Stimulated activated memory B cell treated with anti-CD40 and anti-IgM and Interleukin-4, amounts not matched to agents 10 μg/mL and 1 μg/mL and 100 μg/mL, for 72 hours (primary cell): ENCODE results near the gene GRIP2.
A peak's percentile ranks its signal among the peaks of the same experiment; 100 is the strongest.

ENCODE experiments used
- ATAC-seq: fragments of 150-1000 bp; cut with Tn5 transposase; 2 replicates; pipeline ENCODE4 v1.10.0; 2021
- H3K27ac Mint-ChIP-seq: one replicate; pipeline ENCODE4 v1.8.0; 2022; ENCODE audit warnings: mild to moderate bottlenecking, mixed read lengths
- H3K27me3 Mint-ChIP-seq: one replicate; pipeline ENCODE4 v1.8.0; 2022; ENCODE audit warnings: mixed read lengths
- H3K36me3 Mint-ChIP-seq: one replicate; pipeline ENCODE4 v1.8.0; 2022; ENCODE audit warnings: mixed read lengths
- H3K4me1 Mint-ChIP-seq: one replicate; pipeline ENCODE4 v1.8.0; 2022; ENCODE audit warnings: mixed read lengths
- H3K4me3 Mint-ChIP-seq: one replicate; pipeline ENCODE4 v1.8.0; 2022; ENCODE audit warnings: mild to moderate bottlenecking, moderate library complexity, mixed read lengths
- H3K9me3 Mint-ChIP-seq: one replicate; pipeline ENCODE4 v1.8.0; 2022; ENCODE audit warnings: mixed read lengths

GRIP2 gene

DNA sequence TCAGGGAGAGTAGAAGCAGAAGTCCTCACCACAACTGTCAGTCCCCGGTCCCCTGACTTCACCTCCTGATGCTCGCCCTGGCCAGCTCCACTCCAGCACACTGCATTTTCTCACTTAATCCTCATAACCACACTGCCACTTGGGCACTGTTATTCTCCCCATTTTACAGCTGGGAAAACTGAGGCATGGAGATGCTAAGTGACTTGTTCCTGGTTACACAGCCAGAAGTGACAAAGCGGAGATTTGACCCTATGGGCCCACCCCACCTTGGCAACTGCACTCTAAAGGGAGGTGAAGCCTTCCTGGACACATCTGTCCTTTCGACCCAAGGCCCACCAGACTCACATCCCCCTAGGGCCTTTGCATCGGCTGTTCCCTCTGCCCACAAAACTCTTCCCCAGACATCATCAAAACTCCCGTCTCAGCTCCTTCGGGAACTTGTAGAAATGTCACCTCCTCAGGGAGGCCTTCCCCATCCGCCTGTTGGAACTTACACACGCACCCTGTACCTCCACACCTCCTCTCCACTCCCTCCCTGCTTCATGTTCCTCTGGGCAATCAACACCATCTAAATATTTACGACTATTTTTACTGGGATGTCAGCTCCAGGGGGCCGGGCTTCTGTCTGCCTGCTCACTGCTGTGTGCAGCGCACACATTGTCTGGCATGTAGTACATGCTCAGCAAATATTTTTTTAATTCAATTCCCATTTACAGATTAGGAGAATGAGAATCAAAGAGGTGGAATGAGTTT lies 3.1 kb downstream of the GRIP2 start:
- H3K4me3 Mint-ChIP-seq: no peak overlapping the region
- H3K9me3 Mint-ChIP-seq: no peaks in the 10 kb centered on the region
- ATAC-seq: no peak
- no peaks in the 10 kb centered on the region for H3K36me3 Mint-ChIP-seq
- peaks cover 13% of the 10 kb centered on the region for H3K27me3 Mint-ChIP-seq
- no peaks in the 10 kb centered on the region for H3K4me1 Mint-ChIP-seq
- H3K27ac Mint-ChIP-seq: no peak overlapping the region

- H3K36me3 Mint-ChIP-seq: no peaks in the 10 kb centered on the region
- H3K27me3 Mint-ChIP-seq: peaks cover 21% of the 10 kb centered on the region
- no peak overlapping the region for H3K27ac Mint-ChIP-seq
- ATAC-seq: no peak
- no peaks in the 10 kb centered on the region for H3K9me3 Mint-ChIP-seq
- no peak overlapping the region for H3K4me3 Mint-ChIP-seq
- no peaks in the 10 kb centered on the region for H3K4me1 Mint-ChIP-seq
Measured at GRCh38 chr3:14536055-14536815, 3.9 kb downstream of the GRIP2 start.

GRCh38 chr3:14535616-14536015 lies 4.5 kb downstream of the GRIP2 start:
- Mint-ChIP-seq H3K27ac (no peak overlapping the region), H3K9me3 (no peaks in the 10 kb centered on the region), H3K4me1 (no peaks in the 10 kb centered on the region), H3K36me3 (no peaks in the 10 kb centered on the region), H3K27me3 (peaks cover 26% of the 10 kb centered on the region), H3K4me3 (no peak overlapping the region)
- ATAC-seq: no peak

DNA sequence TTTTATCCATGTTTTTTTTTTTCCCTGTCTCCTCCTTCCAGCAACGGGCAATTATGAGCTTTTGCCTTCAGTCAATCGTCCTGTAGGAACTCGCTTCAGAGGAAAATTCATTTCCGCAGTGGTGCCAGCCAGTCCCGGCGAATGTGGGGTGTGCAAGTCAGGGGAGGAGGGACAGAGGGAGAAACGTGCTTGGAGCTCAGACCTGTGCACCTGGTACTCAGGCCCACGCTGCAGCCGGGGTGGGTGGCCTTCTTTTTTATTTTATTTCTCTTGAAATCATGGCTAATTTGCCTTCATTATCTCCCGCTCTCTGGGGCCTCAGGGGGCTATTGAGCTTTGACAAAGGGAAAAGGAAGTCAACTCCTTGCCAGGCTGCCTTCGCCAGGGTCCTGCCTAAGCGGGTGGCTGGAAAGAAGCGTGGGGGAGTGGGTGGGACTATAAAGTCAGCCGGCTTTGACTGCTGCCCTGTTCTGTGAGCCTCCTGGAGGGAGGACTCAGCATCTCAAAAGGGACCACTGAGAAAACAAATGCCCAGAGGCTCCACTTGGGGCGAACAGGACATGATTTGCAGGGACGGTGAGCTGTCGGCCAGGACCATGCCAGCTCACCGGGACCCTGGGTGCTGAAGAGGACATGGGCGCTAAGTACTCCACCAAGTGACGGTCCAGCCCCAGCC lies 5.5 kb downstream of the GRIP2 start:
- Mint-ChIP-seq H3K4me3 (no peak overlapping the region), H3K27me3 (peaks cover 34% of the 10 kb centered on the region), H3K36me3 (no peaks in the 10 kb centered on the region), H3K9me3 (no peaks in the 10 kb centered on the region), H3K4me1 (no peaks in the 10 kb centered on the region), H3K27ac (no peak overlapping the region)
- no peak for ATAC-seq

DNA sequence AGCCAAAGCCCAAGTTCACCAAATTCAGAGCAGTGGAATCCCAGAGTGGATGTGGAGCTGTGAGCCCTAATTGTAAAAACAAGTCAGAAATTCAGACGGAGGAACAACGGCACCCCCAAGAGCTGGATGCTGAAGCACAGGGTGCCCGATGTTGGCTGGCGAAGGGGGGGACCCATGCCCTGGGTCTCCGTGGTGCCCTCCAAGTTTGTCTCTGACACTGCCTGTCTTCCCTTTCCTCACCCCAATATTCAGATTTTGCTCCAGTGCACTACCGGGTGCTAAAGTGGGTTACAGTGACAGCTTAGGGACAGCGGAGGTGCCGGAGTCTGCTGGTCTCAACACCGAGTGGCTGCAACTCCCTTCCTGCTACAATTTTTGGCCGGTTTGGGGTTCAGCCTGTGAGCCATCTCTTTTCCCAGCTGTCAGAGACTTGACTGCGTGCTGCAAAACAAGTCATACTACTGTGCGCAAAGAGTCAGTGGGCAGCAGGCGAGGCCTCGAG lies 6.6 kb downstream of the GRIP2 start:
- Mint-ChIP-seq H3K27me3 (peaks cover 34% of the 10 kb centered on the region), H3K4me1 (no peaks in the 10 kb centered on the region), H3K4me3 (no peak overlapping the region), H3K36me3 (no peaks in the 10 kb centered on the region), H3K9me3 (no peaks in the 10 kb centered on the region), H3K27ac (no peak overlapping the region)
- no peak for ATAC-seq

- Mint-ChIP-seq H3K27ac (no peak overlapping the region), H3K4me3 (no peak overlapping the region), H3K36me3 (no peaks in the 10 kb centered on the region), H3K9me3 (no peaks in the 10 kb centered on the region), H3K27me3 (peaks cover 34% of the 10 kb centered on the region), H3K4me1 (no peaks in the 10 kb centered on the region)
- ATAC-seq: no peak
Measured at GRCh38 chr3:14532691-14533456, 7.3 kb downstream of the GRIP2 start.

GRCh38 chr3:14531856-14532395 lies 8.2 kb downstream of the GRIP2 start:
- no peak for ATAC-seq
- H3K36me3 Mint-ChIP-seq: no peaks in the 10 kb centered on the region
- no peaks in the 10 kb centered on the region for H3K9me3 Mint-ChIP-seq
- no peak overlapping the region for H3K27ac Mint-ChIP-seq
- peaks cover 34% of the 10 kb centered on the region for H3K27me3 Mint-ChIP-seq
- no peak overlapping the region for H3K4me3 Mint-ChIP-seq
- no peaks in the 10 kb centered on the region for H3K4me1 Mint-ChIP-seq

GRCh38 chr3:14528081-14528480 lies 12.1 kb downstream of the GRIP2 start:
- H3K27ac Mint-ChIP-seq: no peak overlapping the region
- no peaks in the 10 kb centered on the region for H3K9me3 Mint-ChIP-seq
- H3K4me3 Mint-ChIP-seq: no peak overlapping the region
- no peaks in the 10 kb centered on the region for H3K4me1 Mint-ChIP-seq
- no peak for ATAC-seq
- no peaks in the 10 kb centered on the region for H3K36me3 Mint-ChIP-seq
- peaks cover 34% of the 10 kb centered on the region for H3K27me3 Mint-ChIP-seq

DNA sequence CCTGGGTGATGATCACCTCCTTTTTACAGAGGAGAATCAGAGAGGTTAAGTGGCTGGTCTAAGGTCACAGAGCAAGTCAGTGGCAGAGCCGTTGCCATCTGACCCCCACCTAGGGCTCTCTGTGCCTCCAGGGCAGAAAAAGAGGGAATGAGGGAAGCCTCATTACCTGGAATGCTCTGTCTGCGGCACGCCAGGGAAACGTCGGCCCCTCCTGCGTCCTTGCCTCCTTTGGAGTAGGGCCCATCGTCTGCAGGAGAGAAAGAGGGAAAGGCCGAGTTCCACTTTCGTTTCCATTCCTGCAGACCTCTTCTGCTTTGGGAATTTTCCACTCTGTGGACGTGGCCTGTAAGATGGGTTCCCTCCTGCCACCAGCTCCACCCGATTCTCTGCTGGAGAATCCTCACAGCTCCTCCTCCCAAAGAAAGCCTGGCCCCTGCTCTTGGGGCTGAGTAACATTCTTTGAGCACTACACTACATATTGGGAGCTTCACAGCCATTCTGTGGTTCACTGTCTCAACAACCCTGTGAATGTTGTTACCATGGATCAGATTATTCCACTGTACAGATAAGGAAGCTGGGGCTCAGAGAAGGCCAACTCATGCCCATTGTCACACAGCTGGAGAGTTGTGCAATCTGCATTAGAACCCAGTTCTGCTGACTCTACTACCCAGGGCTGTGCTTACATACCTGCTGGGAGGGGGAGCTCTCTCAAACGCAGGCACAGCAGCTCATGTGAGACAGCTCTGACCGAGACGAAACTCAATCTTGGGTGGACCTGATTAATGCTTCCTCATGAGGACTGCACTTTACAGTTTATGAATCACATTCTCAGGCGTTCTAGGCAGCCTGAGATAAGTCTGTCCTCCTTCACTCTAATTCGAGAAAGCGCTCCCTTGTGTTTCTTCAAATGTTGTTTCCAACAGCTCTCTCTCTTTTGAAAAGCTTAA lies 14.2 kb downstream of the GRIP2 start:
- H3K9me3 Mint-ChIP-seq: no peaks in the 10 kb centered on the region
- no peak overlapping the region for H3K27ac Mint-ChIP-seq
- no peak overlapping the region for H3K4me3 Mint-ChIP-seq
- H3K27me3 Mint-ChIP-seq: peaks cover 34% of the 10 kb centered on the region
- H3K36me3 Mint-ChIP-seq: no peaks in the 10 kb centered on the region
- no peaks in the 10 kb centered on the region for H3K4me1 Mint-ChIP-seq
- peak; percentile 13 for ATAC-seq

- Mint-ChIP-seq H3K36me3 (no peaks in the 10 kb centered on the region), H3K27me3 (peaks cover 31% of the 10 kb centered on the region), H3K4me1 (no peaks in the 10 kb centered on the region), H3K9me3 (no peaks in the 10 kb centered on the region), H3K4me3 (no peak overlapping the region), H3K27ac (no peak overlapping the region)
- no peak for ATAC-seq
Measured at GRCh38 chr3:14524920-14525660, 15.1 kb downstream of the GRIP2 start.

DNA sequence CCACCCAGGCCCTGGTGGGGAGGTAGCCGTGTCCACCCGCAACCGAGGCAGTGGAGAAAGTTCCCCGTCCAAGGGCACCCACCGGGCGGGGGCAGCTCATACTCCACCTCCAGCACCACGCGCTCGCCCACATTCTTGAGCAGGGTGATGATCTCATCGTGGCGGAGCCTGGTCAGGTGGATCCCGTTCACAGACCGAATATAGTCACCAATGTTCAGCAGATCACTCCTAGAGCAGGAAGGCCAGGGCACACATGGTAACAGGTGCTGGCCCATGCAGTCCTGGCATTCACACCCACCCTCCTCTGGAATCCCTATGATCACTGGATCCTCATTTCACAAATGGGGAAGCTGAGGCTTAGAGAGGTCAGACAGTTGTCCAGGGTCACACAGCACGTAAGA lies 15.8 kb downstream of the GRIP2 start:
- Mint-ChIP-seq H3K27ac (no peak overlapping the region), H3K4me3 (no peak overlapping the region), H3K36me3 (no peaks in the 10 kb centered on the region), H3K4me1 (no peaks in the 10 kb centered on the region), H3K9me3 (no peaks in the 10 kb centered on the region), H3K27me3 (peaks cover 28% of the 10 kb centered on the region)
- ATAC-seq: peak; percentile 28

GRCh38 chr3:14523792-14524191 lies 16.4 kb downstream of the GRIP2 start:
- no peaks in the 10 kb centered on the region for H3K4me1 Mint-ChIP-seq
- no peak overlapping the region for H3K27ac Mint-ChIP-seq

GRCh38 chr3:14522768-14523167 lies 17.4 kb downstream of the GRIP2 start:
- H3K27ac Mint-ChIP-seq: no peak overlapping the region
- peaks cover 39% of the 10 kb centered on the region for H3K27me3 Mint-ChIP-seq
- H3K36me3 Mint-ChIP-seq: no peaks in the 10 kb centered on the region
- H3K4me1 Mint-ChIP-seq: no peaks in the 10 kb centered on the region
- H3K4me3 Mint-ChIP-seq: no peak overlapping the region
- no peak for ATAC-seq
- H3K9me3 Mint-ChIP-seq: no peaks in the 10 kb centered on the region

More at GRCh38 chr3:14523792-14524191, 16.4 kb downstream of the GRIP2 start:
- no peak for ATAC-seq
- Mint-ChIP-seq H3K9me3 (no peaks in the 10 kb centered on the region), H3K36me3 (no peaks in the 10 kb centered on the region), H3K4me3 (no peak overlapping the region), H3K27me3 (peaks cover 29% of the 10 kb centered on the region)
